ENCODE measurements around the gene RPP40.
"Not testable (repeated sequence)": the region's sequence is repeated elsewhere in the genome, so short reads cannot be mapped to it uniquely, and the experiment has no call there.

Gene RPP40

GRCh38 chr6:5012519-5012918, 8.7 kb upstream of the RPP40 start:
- DNase-seq: no peak

GRCh38 chr6:5011346-5011745, 7.5 kb upstream of the RPP40 start:
- no peak for DNase-seq

GRCh38 chr6:5007531-5007930, 3.7 kb upstream of the RPP40 start:
- no peak for DNase-seq

DNA sequence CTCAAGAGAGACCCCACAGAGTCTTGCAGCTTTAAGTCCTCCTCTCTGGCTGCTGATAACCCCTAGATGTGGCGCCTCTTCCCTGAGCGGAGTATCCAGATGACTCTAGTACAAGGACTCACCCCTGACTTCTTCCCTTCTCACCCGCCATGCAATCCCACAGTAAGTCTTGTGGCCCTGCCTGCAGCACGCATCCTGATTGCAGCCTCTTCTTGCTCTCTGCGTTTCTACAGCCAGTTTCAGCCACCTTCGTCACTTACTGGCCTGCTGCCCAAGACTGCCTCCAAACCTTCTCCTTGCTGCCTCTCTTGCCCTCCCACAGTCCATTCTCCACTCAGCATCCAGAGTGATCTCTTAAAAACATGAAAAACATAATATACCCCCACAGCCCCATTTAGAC, 2.4 kb upstream of the RPP40 start:
- DNase-seq: no peak

DNA sequence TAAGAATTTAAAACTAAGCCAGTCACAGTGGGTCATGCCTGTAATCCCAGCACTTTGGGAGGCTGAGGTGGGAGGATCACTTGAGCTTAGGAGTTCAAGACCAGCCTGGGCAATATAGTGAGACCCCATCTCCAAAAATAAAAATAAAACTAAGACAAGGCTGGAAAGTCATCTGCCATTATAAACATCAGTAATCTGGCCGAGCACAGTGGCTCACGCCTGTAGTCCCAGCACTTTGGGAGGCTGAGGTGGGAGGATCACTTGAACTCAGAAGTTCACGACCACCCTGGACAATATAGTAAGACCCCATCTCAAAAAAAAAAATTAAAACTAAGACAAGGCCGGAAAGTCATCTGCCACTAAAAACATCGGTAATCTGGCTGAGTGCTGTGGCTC, 1.2 kb upstream of the RPP40 start:
- not testable (repeated sequence) for DNase-seq

DNA sequence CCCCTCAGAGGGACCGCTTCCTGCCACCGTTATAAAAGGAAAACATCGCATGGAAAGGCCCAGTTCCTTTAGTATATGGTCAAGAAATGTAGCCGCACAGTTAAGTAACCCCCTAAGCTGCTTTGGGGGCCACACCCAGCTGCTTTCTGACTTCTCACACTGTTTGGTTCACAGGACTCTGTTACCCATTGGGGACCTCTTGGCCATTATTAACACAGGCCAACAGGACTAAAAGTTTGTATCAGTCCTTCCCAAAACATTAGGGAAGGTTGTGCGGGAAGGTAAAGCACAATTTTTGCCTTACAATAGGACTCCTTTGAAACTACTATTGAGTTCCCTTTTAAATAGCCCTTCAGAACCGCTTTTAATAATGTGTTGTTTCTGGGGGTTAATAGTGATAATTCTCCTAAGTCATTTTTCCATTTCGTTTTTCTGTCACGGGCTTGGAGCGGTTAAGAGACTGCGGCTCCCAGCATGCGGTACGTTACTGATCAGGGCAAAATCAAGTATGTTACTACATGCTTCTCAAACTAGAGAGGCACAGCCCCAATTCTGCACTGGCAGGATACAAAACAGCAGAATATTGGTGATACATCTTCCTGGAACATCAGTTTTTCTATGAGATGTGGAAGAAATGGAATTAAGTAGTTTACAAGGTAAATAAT, 668 bp upstream of the RPP40 start:
- no peak for DNase-seq

DNA sequence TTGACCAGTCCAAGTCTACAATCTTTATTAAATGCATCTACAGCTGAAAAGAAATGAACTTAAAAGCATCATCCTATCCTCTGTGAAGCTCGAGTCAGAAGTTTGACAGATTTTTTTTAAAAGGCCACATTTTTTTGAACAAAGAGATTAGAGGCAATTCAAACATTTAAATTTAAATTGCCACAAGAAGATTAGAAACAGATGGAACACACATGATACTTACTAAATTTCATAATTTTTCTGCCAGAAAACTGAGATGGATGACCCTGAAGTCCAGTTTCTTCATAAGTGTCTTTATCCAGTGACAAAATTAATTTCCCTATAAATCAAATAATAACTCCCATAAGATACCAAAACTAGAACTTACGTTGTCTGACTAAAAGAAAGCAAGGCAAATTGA, 4.3 kb downstream of the RPP40 start:
- DNase-seq: no peak

DNA sequence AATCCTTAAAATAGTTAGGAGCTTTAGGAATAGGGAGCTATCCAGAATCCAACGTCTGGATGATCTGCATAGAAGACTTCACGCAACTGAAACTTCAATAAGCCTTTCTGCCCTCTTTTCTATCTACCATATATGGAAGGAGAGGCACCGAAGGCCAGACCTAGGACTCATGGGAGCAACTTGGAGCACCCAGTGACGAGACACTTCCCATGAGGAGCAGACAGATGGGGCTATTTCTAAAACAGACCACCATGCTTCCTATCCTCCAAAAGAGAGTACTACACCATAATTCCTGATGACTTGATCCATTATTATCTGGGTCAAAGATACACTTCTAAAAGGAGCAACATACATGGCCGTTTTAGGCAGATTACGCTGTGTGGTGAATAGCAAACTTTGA, 6.0 kb downstream of the RPP40 start:
- no peak for DNase-seq

GRCh38 chr6:4994741-4995140, 9.1 kb downstream of the RPP40 start:
- DNase-seq: no peak

DNA sequence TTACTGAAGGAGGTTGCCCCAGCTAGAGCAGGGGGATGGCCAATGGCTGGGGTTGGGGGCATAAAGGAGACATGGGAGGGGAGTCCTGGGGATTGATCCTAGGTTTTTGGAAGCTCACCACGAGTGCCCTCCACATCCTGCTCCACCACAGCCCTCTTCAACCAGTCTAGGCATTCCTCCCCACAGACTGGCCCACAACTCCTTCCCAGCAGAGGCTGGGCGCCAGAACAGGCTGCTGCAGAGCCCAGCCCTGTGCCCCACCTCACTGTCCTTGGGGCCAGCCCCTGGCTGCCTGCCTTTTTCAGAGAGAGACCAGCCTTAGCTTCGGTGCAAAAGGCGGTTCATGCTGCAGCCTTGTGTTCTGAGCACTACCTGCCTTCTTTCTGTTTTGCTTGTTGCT, 16.4 kb downstream of the RPP40 start:
- no peak for DNase-seq

DNA sequence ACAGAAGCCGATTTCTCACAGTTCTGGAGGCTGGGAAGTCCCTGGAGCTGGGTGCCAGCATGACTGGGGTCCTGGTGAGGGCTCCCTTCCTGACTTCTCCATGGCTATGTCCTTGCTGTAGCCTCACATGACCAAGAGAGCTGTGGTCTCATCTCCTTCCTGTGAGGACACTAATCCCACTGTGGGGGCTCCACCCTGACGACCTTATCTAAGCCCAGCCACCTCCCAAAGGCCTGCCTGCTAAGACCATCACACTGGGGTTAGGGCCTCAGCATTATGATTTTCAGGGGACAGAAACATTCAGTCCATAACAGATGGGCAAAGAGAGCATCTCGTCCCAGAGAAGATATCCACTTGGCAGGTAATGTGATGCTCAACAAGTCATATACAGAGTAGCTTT, 16.8 kb downstream of the RPP40 start:
- no peak for DNase-seq

DNA sequence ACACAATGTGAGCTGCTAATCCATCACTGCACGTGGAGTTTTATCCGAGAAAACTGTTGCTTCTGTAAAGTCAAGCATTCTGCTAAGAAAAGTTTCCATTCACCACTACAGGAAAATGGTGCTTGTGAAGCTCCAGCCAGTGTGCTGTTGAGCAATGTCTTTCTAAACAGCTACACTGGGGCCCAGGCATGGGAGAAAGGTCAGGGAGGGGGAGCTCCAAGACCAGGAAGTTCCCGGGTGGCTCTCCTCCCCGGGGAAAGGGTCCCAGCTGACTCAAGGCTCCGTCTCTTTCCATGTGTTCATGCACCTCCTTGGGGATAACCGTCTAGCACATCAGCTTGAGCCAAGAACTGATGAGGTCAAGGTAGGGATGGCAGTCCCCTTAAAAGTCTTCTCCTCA, 20.5 kb downstream of the RPP40 start:
- no peak for DNase-seq

DNA sequence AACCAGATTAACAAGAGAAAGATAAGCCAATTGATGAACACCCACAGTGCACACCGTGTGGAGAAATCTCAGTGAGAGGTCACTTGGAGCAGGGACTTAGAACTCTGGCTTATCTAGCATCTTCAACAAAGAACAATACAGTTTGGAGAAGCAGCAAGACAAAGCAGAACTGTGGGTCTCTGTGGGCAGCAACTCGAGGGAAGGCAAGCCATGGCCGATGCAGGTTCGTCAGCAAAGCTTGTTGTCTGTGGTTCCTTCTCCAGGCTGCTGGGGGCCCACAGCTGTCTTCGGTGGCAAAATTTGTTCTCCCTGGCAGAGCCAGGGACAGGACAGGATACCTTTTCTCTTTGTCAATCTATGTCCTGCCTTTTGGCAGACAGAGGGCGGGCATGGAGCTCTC, 22.1 kb downstream of the RPP40 start:
- DNase-seq: no peak

- no peak for DNase-seq
Observed at GRCh38 chr6:4979426-4979825, 24.4 kb downstream of the RPP40 start.

DNA sequence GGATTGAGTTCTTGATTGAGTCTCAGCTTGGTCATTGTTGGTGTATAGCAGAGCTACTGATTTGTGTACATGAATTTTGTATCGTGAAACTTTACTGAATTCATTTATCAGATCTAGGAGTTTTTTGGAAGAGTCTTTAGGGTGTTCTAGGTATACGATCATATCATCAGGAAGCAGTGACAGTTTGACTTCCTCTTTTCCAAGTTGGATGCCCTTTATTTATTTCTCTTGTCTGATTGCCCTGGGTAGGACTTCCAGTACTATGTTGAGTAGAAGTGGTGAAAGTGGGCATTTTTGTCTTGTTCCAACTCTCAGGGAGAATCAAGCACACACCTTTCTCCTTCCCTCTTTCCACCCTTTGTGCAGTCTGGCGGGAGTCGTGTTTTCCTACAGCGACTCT, 26.4 kb downstream of the RPP40 start:
- DNase-seq: no peak

DNA sequence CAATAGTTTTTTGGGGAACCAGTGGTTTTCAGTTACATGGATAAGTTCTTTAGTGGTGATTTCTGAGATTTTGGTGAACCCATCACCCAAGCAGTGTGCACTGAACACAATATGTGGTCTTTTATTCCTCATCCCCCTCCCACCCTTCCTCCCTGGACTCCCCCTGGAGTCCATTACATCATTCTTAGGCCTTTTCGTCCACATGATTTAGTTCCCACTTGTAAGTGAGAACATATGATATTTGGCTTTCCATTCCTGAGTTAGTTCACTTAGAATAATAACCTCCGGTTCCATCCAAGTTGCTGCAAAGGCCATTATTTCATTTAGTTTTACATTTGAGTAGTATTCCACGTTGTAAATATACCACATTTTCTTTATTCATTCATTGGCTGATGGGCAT, 28.3 kb downstream of the RPP40 start:
- no peak for DNase-seq

GRCh38 chr6:4974962-4975361, 28.9 kb downstream of the RPP40 start:
- DNase-seq: no peak

- peak; percentile 76 for DNase-seq
Observed at GRCh38 chr6:4973982-4974745, 29.7 kb downstream of the RPP40 start.

GRCh38 chr6:4973415-4973814, 30.4 kb downstream of the RPP40 start:
- DNase-seq: no peak

DNA sequence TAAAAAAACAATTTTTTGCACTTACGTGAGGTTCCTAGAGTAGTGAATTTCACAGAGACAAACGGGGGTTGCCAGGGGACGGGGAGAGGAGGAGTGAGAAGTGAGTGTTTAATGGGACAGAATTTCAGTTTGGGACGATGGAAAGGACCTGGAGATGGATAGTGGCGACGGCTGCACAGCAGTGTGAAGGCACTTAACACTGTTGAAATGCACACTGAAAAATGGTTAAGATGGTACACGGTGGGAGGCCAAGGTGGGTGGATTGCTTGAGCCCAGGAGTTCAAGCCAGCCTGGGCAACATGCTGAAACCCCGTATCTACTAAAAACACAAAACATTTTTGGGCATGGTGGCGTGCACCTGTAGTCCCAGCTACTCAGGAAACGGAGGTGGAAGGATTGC, 31.4 kb downstream of the RPP40 start:
- DNase-seq: no peak

DNA sequence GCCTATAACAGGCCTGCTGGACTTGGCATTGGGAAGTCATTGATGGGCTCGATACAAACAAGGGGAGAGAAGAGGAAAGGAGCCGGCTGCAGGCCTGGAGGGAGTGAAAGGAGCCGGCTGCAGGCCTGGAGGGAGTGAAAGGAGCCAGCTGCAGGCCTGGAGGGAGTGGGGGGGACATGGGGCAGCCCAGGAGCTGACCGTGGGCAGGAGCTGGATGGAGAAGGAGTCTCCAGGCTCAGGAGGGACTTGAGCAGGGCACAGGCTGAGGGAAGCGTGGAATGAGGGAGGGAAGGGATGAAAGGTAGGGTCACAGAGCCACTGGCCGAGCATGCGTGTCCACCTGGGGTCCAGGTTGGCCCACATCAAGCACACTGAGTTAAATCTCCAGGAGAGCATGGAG, 32.0 kb downstream of the RPP40 start:
- no peak for DNase-seq

GRCh38 chr6:4970739-4971395, 33.0 kb downstream of the RPP40 start:
- no peak for DNase-seq

DNA sequence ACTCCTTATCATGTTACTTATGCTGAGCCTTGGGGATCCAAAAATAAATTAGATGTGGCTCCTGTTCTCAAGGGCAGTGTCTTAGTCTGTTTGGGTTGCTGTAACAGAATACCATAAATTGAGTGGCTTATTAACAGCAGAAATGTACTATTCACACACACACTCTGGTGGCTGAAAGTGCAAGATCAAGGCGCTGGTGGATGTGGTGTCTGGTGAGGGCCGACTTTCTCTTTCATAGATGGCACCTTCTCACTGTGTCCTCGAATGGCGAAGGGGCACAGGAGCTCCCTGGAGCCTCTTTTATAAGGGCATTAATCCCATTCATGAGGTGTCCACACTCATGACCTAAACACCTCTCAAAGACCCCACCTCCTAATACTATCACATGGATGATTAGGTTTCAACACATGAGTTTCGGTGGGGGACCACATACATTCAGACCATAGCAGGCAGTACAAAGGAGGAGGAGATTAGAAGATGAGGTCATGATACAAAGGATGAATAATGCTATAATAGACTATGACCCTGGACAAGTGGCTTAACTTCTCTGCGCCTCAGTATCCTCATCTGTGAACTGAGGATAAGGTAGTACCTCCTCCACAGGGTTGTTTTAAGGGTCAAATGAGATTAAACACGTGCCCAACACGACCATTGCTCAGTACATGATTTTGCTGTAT, 34.1 kb downstream of the RPP40 start:
- no peak for DNase-seq
